Measurements from ENCODE around the gene DNAH8.
"Not testable (repeated sequence)": the region's sequence is repeated elsewhere in the genome, so short reads cannot be mapped to it uniquely, and the experiment has no call there.

Gene DNAH8

GRCh38 chr6:38715016-38715689 is at the start of gene DNAH8:
DNAH8 (plus strand) TSS chr6:38715311; CDS start chr6:38722810, 7,499 bp downstream.
- FAIRE-seq, result no peak

GRCh38 chr6:38671885-38672467 is 43.1 kb upstream of the DNAH8 start:
- FAIRE-seq, result peak; percentile 15

DNA sequence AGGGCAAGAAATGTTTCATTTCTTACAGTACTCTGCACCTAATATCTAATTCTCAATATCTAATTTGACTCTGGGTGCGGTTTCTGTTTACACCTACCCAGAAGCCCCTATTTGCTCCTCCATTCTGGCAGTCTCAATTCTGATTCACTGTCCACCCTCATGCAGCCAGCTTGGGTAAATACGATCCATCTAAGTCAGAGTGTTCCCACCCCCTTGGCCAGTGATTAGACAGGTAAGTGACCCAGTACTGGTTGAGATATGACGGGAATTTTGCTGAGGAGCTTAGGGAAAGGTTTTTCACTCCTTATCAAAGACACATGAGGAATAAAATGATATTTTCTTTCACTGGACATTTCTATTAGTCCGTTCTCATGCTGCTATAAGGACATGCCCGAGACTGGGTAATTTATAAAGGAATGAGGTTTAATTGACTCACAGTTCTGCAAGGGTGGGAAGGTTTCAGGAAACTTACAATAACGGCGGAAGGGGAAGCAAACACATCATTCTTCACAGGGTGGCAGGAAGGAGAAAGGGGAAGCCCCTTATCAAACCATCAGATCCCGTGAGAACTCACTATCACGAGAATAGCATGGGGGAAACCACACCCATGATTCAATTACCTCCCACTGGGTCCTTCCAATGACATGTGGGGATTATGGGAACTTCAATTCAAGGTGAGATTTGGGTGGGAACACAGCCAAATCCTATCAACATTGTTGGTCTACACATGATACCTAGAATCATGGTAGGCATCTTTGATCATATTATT is 41.5 kb upstream of the DNAH8 start:
- no peak for FAIRE-seq

DNA sequence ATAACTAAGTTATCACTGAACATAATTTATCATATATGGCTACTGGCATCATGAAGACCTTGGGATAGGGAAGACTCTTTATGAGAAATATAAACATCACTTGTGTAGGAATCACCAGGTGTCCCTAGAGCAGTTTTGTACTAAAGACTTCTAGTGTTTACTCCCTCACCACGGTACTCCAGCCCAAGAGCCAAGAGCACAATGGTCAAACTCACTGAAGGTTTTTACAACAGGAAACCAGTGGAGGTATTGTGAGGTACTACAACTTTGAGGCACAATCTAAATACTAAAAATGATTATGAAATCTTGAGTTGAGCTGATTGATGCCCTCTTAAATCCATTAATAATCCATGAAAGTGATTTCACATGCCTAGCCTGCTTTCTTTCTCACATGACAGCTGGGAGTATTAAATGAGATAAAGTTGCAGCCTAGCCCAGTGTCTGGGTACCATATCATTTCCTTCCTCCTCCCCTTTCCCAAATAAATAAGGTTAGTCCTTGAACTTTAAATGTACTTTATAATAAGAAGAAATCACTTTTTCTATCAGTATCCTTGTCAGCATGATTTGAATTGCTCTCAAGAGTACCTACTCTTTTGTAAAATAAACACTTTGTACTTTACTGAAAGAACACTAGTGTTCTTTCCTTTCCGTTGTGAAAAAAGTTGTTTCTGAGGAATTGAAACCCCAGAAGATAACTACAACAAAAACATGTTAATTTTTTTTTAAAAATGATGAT is 38.7 kb upstream of the DNAH8 start:
- no peak for FAIRE-seq

DNA sequence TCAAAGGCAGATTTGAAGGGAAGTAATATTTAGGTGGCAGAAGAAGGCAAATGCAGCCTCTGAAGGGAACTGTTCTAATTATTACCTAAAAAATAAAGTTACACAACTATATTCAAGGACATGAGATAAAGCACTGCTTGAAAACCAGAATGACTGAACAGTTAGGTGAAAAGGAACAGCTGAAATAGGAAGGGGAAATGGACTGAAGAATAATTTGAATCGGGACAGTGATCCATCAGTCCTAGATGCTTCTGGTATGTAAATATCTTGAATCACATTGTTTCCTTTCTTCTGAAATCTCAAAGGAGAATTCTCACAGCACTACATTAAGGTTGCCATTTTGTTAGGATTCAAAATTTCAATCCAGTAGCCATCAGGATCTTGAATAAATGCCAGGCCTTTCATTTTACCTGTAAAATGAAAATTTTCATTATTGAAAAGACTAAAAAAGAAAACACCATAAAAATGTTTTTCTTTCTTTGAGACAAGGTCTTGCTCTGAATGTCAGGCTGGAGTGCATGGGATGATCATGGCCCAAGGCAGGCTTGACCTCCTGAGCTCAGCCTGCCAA is 38.1 kb upstream of the DNAH8 start:
- FAIRE-seq, result no peak

DNA sequence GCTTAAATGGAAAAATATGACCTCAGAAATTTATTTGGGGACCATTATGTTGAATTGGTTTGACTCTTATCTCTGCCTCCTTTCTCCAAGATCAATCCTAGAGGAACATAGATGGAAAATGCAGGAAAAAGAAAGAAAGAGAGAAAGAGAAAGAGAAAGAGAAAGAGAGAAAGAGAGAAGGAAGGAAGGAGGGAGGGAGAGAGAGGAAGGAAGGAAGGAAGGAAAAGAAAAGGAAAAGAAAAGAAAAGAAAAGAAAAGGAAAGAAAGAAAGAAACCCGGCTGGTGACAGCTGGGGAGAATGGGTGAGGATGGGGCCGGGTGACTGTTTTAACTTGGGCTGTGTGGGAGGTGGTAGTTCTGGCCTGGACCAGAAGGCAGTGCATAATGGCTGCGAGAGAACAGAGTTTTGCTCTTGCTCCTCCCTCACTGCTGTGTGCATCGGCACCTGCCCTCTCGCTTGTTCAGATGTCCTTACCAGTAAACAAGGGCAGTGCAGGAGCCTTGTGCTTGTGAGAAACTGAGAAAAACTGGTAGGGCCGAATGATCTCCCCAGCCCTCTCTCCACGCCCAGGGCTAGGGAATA is 36.8 kb upstream of the DNAH8 start:
- no peak for FAIRE-seq

- no peak for FAIRE-seq
Observed at GRCh38 chr6:38679668-38680067, 35.4 kb upstream of the DNAH8 start.

GRCh38 chr6:38681850-38682249 is 33.3 kb upstream of the DNAH8 start:
- no peak for FAIRE-seq

- FAIRE-seq, result no peak
Observed at GRCh38 chr6:38684237-38684636, 30.9 kb upstream of the DNAH8 start.

DNA sequence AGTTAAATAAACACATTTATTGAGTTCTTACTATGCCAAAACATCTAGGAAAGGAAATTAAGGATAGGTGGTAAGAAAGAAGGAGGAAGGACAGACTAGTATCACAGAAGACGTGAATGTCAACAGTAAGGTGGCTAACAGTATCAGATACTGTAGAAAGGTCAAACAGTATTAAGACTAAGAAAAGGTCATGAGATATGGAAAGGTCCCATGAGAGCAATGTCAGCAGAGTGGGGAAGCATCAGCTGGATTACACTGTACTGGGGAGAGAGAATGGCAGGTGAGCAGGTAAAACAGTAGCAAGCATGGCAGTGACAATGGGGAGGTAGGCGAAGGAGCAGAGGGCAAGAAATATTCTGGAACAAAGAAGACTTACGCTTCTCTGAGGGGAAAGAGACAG is 30.2 kb upstream of the DNAH8 start:
- no peak for FAIRE-seq

DNA sequence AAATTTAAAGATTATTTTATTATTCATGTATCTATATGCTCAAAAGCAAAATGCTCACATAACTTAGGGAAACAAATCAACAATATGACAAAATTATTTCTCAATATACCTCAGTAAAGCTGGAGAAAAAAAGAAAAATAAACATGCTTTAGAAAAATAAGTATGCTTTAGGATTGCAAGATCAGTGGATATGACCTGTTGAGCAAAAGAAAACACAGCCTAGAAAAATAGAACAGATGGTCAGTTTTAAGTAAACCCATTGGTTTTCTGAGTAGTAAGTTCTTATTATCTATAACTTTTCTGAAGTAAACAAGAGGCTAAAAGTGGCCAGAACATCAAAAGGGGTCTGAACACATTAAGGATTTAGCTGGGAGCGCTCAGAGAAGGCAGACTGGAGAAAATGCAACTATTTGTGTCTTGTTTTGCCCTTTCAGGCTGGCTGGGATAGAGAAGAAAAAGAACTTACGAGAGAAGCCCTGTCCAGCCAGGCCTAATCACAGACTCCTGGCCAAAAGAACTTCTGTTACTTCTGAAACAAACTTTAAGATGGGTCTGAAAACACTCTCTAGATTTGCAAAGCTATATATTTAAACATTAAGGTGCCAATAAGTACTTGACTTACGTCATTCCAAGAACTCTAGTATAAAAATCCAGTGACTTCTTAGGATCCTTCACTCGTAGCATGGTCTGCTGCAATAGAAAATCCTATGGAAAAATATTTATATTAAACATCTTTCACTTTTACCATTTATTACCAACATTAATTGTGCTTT is 28.7 kb upstream of the DNAH8 start:
- FAIRE-seq, result no peak

DNA sequence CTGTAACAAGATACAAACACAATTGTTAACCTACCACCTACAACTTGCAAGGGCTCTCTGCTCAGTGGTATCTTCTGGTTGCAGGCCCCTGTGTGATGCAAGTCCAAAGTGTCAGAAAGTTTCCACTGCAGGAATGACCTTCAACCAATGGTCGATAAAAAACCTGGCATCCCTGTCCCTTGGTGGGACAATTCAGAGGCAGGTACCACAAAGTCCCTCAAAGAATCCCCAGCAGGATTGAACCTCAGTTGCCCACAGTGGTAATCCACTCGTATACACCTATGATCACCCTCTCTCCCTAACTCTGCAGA is 28.1 kb upstream of the DNAH8 start:
- no peak for FAIRE-seq

GRCh38 chr6:38687549-38687948 is 27.6 kb upstream of the DNAH8 start:
- no peak for FAIRE-seq

DNA sequence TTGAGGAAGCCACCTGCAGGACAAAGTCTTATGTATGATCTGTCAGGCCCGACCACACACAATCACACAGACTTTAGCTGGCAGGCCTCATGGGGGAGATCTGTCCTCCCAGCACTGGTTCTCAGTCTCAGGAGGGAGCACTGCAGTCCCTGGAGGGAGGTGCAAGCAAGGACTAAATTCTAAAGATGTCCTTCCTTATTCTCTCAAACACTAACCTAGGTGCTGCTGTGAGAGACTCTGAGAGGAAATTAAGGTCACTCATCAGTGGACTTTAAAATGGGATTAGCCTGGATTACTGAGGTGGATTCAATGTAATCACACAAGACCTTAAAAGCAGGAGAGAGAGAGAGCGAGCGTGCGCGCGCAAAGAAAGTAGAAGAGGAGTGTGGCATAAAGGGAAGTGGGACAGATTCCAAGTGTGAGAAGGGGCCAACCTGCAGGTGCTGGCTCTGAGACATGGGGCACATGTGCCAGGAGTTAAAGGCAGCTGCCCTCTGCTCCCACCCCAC is 26.5 kb upstream of the DNAH8 start:
- FAIRE-seq, result no peak

DNA sequence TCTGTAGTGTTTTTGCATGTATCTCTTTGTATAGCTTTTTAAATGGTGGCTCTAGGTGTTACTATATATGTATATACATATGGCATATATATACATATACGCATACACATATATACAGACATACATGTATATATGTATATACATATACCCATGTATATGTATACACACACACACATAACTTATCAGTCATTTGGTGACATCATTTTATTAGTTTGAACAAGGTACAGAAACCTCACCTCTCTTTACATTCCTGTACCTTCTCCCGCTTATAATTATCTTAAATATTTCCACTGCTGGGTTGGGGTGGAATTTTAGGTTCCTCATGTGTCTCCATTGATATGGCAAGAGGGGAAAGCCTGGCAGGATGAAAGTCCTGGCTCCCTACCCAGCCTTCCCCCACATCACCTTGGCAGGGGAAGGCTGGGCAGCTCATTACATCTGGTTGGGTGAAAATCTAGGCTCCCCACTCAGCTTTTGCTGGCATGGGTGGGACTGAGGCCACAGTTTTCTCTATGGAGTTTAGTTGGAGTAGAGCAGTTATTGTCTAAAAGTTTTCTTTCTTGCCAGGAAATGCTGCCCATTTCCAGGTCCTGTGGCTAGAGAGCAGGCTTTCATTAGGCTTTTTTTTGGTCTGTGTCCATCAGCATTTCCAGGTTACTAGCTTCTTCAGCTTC is 19.7 kb upstream of the DNAH8 start:
- FAIRE-seq, result no peak

GRCh38 chr6:38695933-38696332 is 19.2 kb upstream of the DNAH8 start:
- no peak for FAIRE-seq

DNA sequence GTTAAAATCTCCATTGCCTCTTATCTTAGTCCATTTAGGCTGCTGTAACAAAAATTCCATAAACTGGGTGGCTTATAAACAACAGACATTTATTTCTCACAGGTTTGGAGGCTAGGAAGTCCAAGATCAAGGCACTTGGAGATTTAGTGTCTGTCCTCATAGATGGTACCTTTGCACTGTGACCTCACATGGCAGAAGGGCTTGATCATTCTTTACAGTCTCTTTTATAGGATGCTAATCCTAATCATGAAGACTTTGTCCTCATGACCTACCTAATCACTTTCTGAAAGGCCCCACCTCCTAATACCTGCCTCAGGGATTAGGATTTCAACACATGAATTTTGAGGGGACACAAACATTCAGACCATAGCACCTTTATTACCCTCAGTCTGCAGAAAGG is 18.8 kb upstream of the DNAH8 start:
- FAIRE-seq, result no peak

GRCh38 chr6:38697846-38698245 is 17.3 kb upstream of the DNAH8 start:
- FAIRE-seq, result no peak

DNA sequence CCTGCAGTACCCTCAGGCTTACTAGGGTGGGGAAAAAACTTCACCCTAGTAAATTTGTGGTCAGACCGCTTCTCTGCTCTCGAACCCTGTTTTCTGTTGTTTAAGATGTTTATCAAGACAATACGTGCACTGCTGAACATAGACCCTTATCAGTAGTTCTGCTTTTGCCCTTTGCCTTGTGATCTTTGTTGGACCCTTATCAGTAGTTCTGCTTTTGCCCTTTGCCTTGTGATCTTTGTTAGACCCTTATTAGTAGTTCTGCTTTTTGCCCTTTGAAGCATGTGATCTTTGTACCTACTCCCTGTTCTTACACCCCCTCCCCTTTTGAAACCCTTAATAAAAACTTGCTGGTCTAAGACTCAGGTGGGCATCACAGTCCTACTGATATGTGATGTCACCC is 15.4 kb upstream of the DNAH8 start:
- not testable (repeated sequence) for FAIRE-seq

- FAIRE-seq, result no peak
Observed at GRCh38 chr6:38701551-38701950, 13.6 kb upstream of the DNAH8 start.
